ENCODE measurements around the gene SHISA9.

Gene SHISA9

GRCh38 chr16:13134836-13135235 lies 233.4 kb downstream of the SHISA9 start:
- H3K4me3 ChIP-seq: no peak overlapping the region
- no peak for DNase-seq (ENCODE audit: low spot score)
- no peak for TF ChIP-seq CTCF (IDR thresholded peaks at IDR 0.05)
- H3K27ac ChIP-seq: no peak overlapping the region

GRCh38 chr16:13136901-13137300 lies 235.5 kb downstream of the SHISA9 start:
- DNase-seq (ENCODE audit: low spot score): no peak
- H3K27ac ChIP-seq: no peak overlapping the region
- no peak overlapping the region for H3K4me3 ChIP-seq
- no peak for TF ChIP-seq CTCF (IDR thresholded peaks at IDR 0.05)

- Histone ChIP-seq H3K27ac (no peak overlapping the region), H3K4me3 (no peak overlapping the region)
- no peak for DNase-seq (ENCODE audit: low spot score)
- TF ChIP-seq CTCF (IDR thresholded peaks at IDR 0.05): no peak
These were observed 237.1 kb downstream of the SHISA9 start for GRCh38 chr16:13138528-13138927.

- TF ChIP-seq CTCF (IDR thresholded peaks at IDR 0.05): no peak
- no peak for DNase-seq (ENCODE audit: low spot score)
- H3K27ac ChIP-seq: no peak overlapping the region
These were observed 238.4 kb downstream of the SHISA9 start for GRCh38 chr16:13139661-13140241.

GRCh38 chr16:13143551-13143950 lies 242.2 kb downstream of the SHISA9 start:
- no peak for TF ChIP-seq CTCF (IDR thresholded peaks at IDR 0.05)

More at GRCh38 chr16:13139661-13140241, 238.4 kb downstream of the SHISA9 start:
- no peak overlapping the region for H3K4me3 ChIP-seq

GRCh38 chr16:13146829-13147228 lies 245.4 kb downstream of the SHISA9 start:
- Histone ChIP-seq H3K27ac (no peak overlapping the region), H3K4me3 (no peak overlapping the region)
- DNase-seq (ENCODE audit: low spot score): no peak
- no peak for TF ChIP-seq CTCF (IDR thresholded peaks at IDR 0.05)

More at GRCh38 chr16:13143551-13143950, 242.2 kb downstream of the SHISA9 start:
- Histone ChIP-seq H3K4me3 (no peak overlapping the region), H3K27ac (no peak overlapping the region)
- DNase-seq (ENCODE audit: low spot score): no peak

- no peak for TF ChIP-seq CTCF (IDR thresholded peaks at IDR 0.05)
- DNase-seq (ENCODE audit: low spot score): no peak
- no peak overlapping the region for H3K4me3 ChIP-seq
- H3K27ac ChIP-seq: no peak overlapping the region
These were observed 246.9 kb downstream of the SHISA9 start for GRCh38 chr16:13148294-13148693.
